ENCODE measurements around the gene PODN. TPM values are rescaled to one million over a fixed set of nuclear protein-coding genes. Genes with fewer than 3 reads are reported as not detected.

The PODN gene
- total and polyA plus RNA-seq, 9 donors: 72.8 to 254 (median 154) TPM

- TF ChIP-seq CTCF (IDR thresholded peaks at IDR 0.05) (no peak), EP300 (IDR thresholded peaks at IDR 0.05) (no peak), POLR2A (IDR thresholded peaks at IDR 0.05) (no peak)
- Histone ChIP-seq H3K27me3 (no peaks in the 10 kb centered on the region), H3K4me3 (no peak overlapping the region), H3K27ac (no peak overlapping the region), H3K36me3 (no peaks in the 10 kb centered on the region), H3K9me3 (no peaks in the 10 kb centered on the region), H3K4me1 (ENCODE audit: insufficient read depth) (peaks cover 7% of the 10 kb centered on the region)
- WGBS, 3 donors: 89 to 92% (median 91%) methylated on average over 8 of the region's 8 CpGs
- intact Hi-C loops (cut with DNase I): no loop called here
- peak in 2 of 5 donors; percentile 9 to 13 for DNase-seq
Measured at GRCh38 chr1:53132176-53132575, 70.2 kb downstream of the PODN start.

- Histone ChIP-seq H3K27me3 (no peaks in the 10 kb centered on the region), H3K4me1 (ENCODE audit: insufficient read depth) (peaks cover 7% of the 10 kb centered on the region), H3K4me3 (no peak overlapping the region), H3K27ac (no peak overlapping the region), H3K36me3 (no peaks in the 10 kb centered on the region), H3K9me3 (no peaks in the 10 kb centered on the region)
- intact Hi-C loops (cut with DNase I): no loop called here
- TF ChIP-seq EP300 (IDR thresholded peaks at IDR 0.05): no peak
- TF ChIP-seq POLR2A (IDR thresholded peaks at IDR 0.05): no peak
- no peak for TF ChIP-seq CTCF (IDR thresholded peaks at IDR 0.05)
- WGBS, 3 donors: 80 to 93% (median 81%) methylated on average over 8 to 9 of the region's 9 CpGs
- peak in 1 of 5 donors; percentile 11 for DNase-seq
Measured at GRCh38 chr1:53133261-53134041, 71.4 kb downstream of the PODN start.

DNA sequence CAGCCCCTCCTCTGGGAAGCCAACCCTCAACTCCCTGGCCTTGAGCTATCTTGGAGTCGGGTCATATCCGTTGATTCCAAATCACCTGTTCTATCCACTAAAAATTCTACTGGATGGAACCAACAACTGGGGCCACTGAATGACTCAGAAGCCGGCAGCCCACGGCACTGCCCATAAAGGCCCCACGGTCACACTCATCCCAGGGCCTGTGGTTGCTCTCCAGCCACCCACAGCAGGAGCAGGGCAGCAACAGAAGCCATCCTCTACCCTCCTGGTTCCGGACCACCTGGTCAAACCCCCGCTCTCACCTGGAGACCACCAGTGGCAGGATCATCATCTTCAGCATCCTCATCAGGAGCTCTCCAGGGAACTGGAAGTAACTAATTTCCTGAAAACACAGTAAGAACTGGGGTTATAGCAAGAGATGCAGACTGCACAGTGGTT is 72.1 kb downstream of the PODN start:
- TF ChIP-seq EP300 (IDR thresholded peaks at IDR 0.05) (no peak), POLR2A (IDR thresholded peaks at IDR 0.05) (no peak), CTCF (IDR thresholded peaks at IDR 0.05) (no peak)
- Histone ChIP-seq H3K9me3 (no peaks in the 10 kb centered on the region), H3K27me3 (no peaks in the 10 kb centered on the region), H3K4me3 (no peak overlapping the region), H3K36me3 (no peaks in the 10 kb centered on the region), H3K4me1 (ENCODE audit: insufficient read depth) (peaks cover 7% of the 10 kb centered on the region), H3K27ac (no peak overlapping the region)
- peak in 3 of 5 donors; percentile 3 to 8 (median 7) for DNase-seq
- 88 to 91% (median 89%) methylated on average over 7 of the region's 7 CpGs for WGBS, 3 donors
- intact Hi-C loops (cut with DNase I): no loop called here

Small RNA genes lying within 50 kb of the gene (small RNA-seq; reads per million reads assigned to genes)
- not detected for gene HIGD1AP11

Other genes with a start within 250 kb of the PODN start
- gene ZYG11A, start 219.5 kb upstream of the PODN start, total RNA-seq: under 1 TPM in 3 of 7 donors, not detected in 4; 0.07 to 0.13 (median 0.12) TPM
- gene ZYG11A, start 219.5 kb upstream of the PODN start, polyA plus RNA-seq: under 1 TPM; 0.02 to 0.08 TPM
- gene ECHDC2, start 140.5 kb upstream of the PODN start, total RNA-seq: 100 to 1,000 TPM; 145 to 310 (median 184) TPM
- 100 to 1,000 TPM; 220 to 224 TPM for gene ECHDC2, start 140.5 kb upstream of the PODN start, polyA plus RNA-seq
- gene SCP2, start 134.9 kb upstream of the PODN start, total RNA-seq: 100 to 1,000 TPM in 5 of 7 donors, 10 to 100 TPM in 2; 58.4 to 150 (median 105) TPM
- gene SCP2, start 134.9 kb upstream of the PODN start, polyA plus RNA-seq: 100 to 1,000 TPM in 1 of 2 donors, 10 to 100 TPM in 1; 93.7 to 161 TPM
- gene SLC1A7, start 80.4 kb downstream of the PODN start, total RNA-seq: under 1 TPM in 1 of 7 donors, not detected in 6; 0.25 TPM
- gene SLC1A7, start 80.4 kb downstream of the PODN start, polyA plus RNA-seq: under 1 TPM in 1 of 2 donors, not detected in 1; 0.28 TPM
- gene CPT2, start 134.6 kb downstream of the PODN start, total RNA-seq: 10 to 100 TPM in 5 of 7 donors, 1 to 10 TPM in 2; 6.7 to 15.3 (median 12.1) TPM
- gene CPT2, start 134.6 kb downstream of the PODN start, polyA plus RNA-seq: 10 to 100 TPM; 12.0 to 32.1 TPM
- gene CZIB, start 158.4 kb downstream of the PODN start, total RNA-seq: 10 to 100 TPM; 48.4 to 81.4 (median 67.3) TPM
- gene CZIB, start 158.4 kb downstream of the PODN start, polyA plus RNA-seq: 100 to 1,000 TPM in 1 of 2 donors, 10 to 100 TPM in 1; 97.2 to 108 TPM
- gene MAGOH, start 176.3 kb downstream of the PODN start, total RNA-seq: 10 to 100 TPM; 25.4 to 43.3 (median 35.3) TPM
- gene MAGOH, start 176.3 kb downstream of the PODN start, polyA plus RNA-seq: 10 to 100 TPM; 71.9 to 73.2 TPM

All from ovary (tissue), 9 donors.